WERI-Rb-1 (cell line): Measurements from ENCODE around the gene VSTM2L.

Experiments used
- DNase-seq: peaks from one replicate; pipeline ENCODE4 v3.0.0-alpha.2; 2020
- H3K27ac ChIP-seq: fragments of 250-450 bp; sonication (Bioruptor Pico); 2 replicates; pipeline ENCODE4 v1.5.1; 2020; ENCODE audit warnings: mild to moderate bottlenecking, moderate library complexity
- H3K27me3 ChIP-seq: fragments of 250-450 bp; sonication (Bioruptor Pico); 2 replicates; pipeline ENCODE4 v1.5.1; 2021; ENCODE audit warnings: mild to moderate bottlenecking, low read depth, moderate library complexity; ENCODE audit not compliant: insufficient read depth, severe bottlenecking
- H3K36me3 ChIP-seq: fragments of 250-450 bp; sonication (Bioruptor Pico); 2 replicates; pipeline ENCODE4 v1.5.1; 2020; ENCODE audit warnings: mild to moderate bottlenecking, moderate library complexity
- H3K4me3 ChIP-seq: 2 replicates; pipeline ENCODE4 v1.5.1; 2011; ENCODE audit warnings: low read depth, mild to moderate bottlenecking, control low read depth, low read length
- H3K9me3 ChIP-seq: fragments of 250-450 bp; sonication (Bioruptor Pico); 2 replicates; pipeline ENCODE4 v1.5.1; 2021; ENCODE audit warnings: mild to moderate bottlenecking, moderate library complexity; ENCODE audit not compliant: severe bottlenecking
- CTCF ChIP-seq: IDR thresholded peaks from 2 replicates; pipeline ENCODE4 v1.5.1; 2011; ENCODE audit warnings: low read depth, mild to moderate bottlenecking, control low read depth, inconsistent platforms, low read length

The VSTM2L gene

GRCh38 chr20:37917461-37917860, 14.5 kb downstream of the VSTM2L start:
- H3K27ac ChIP-seq, result peak overlapping the region; percentile 16; the same call in 1 of the 2 replicates
- TF ChIP-seq CTCF, result no peak
- H3K27me3 ChIP-seq, result no peaks in the 10 kb centered on the region
- no peak overlapping the region for H3K4me3 ChIP-seq
- no peaks in the 10 kb centered on the region for H3K9me3 ChIP-seq
- H3K36me3 ChIP-seq, result no peaks in the 10 kb centered on the region
- DNase-seq, result no peak

GRCh38 chr20:37918035-37918434, 15.1 kb downstream of the VSTM2L start:
- Histone ChIP-seq H3K4me3 (no peak overlapping the region), H3K27ac (peak overlapping the region; percentile 84), H3K36me3 (no peaks in the 10 kb centered on the region), H3K9me3 (no peaks in the 10 kb centered on the region), H3K27me3 (no peaks in the 10 kb centered on the region)
- no peak for TF ChIP-seq CTCF
- DNase-seq, result no peak

- no peak for TF ChIP-seq CTCF
- no peaks in the 10 kb centered on the region for H3K36me3 ChIP-seq
- no peak overlapping the region; the same call in 1 of the 2 replicates for H3K4me3 ChIP-seq
- H3K27me3 ChIP-seq, result no peaks in the 10 kb centered on the region
- peak; percentile 61 for DNase-seq
- H3K9me3 ChIP-seq, result no peaks in the 10 kb centered on the region
- H3K27ac ChIP-seq, result peak overlapping the region; percentile 84
These were observed 16.6 kb downstream of the VSTM2L start for GRCh38 chr20:37919389-37920040.

GRCh38 chr20:37920270-37920669, 17.3 kb downstream of the VSTM2L start:
- no peaks in the 10 kb centered on the region for H3K9me3 ChIP-seq
- no peak overlapping the region for H3K4me3 ChIP-seq
- no peak for DNase-seq
- no peaks in the 10 kb centered on the region for H3K36me3 ChIP-seq
- no peak for TF ChIP-seq CTCF
- H3K27ac ChIP-seq, result no peak overlapping the region; the same call in 1 of the 2 replicates
- H3K27me3 ChIP-seq, result no peaks in the 10 kb centered on the region

GRCh38 chr20:37920679-37921322, 17.9 kb downstream of the VSTM2L start:
- H3K4me3 ChIP-seq, result no peak overlapping the region
- H3K27me3 ChIP-seq, result no peaks in the 10 kb centered on the region
- no peaks in the 10 kb centered on the region for H3K9me3 ChIP-seq
- DNase-seq, result no peak
- H3K36me3 ChIP-seq, result no peaks in the 10 kb centered on the region
- TF ChIP-seq CTCF, result no peak
- no peak overlapping the region for H3K27ac ChIP-seq
